MM.1S (cell line): Measurements from ENCODE around the gene ARHGEF6.

Source experiments
- DNase-seq: peaks from one replicate; pipeline ENCODE4 v3.0.0-alpha.2; 2015
- H2AFZ ChIP-seq: fragments of 300-600 bp; sonication (generic); 2 replicates; pipeline ENCODE4 v1.6.0; 2016; ENCODE audit warnings: antibody characterized with exemption, low read length
- H3F3A ChIP-seq: fragments of 300-600 bp; sonication (generic); 2 replicates; pipeline ENCODE4 v1.6.1; 2016; ENCODE audit warnings: mild to moderate bottlenecking, antibody characterized with exemption, low read length, moderate library complexity, mixed read lengths; ENCODE audit not compliant: insufficient read depth
- H3K27ac ChIP-seq: fragments of 300-600 bp; sonication (generic); 2 replicates; pipeline ENCODE4 v1.5.1; 2016; ENCODE audit warnings: mild to moderate bottlenecking, low read length
- H3K27me3 ChIP-seq: fragments of 300-600 bp; sonication (generic); replicated peaks from 2 replicates; pipeline ENCODE4 v1.6.0; 2016; ENCODE audit warnings: low read length; ENCODE audit not compliant: insufficient read depth
- H3K36me3 ChIP-seq: fragments of 300-600 bp; sonication (generic); replicated peaks from 2 replicates; pipeline ENCODE4 v1.6.1; 2016; ENCODE audit warnings: mild to moderate bottlenecking, low read length, mixed read lengths; ENCODE audit not compliant: insufficient read depth
- H3K4me1 ChIP-seq: fragments of 300-600 bp; sonication (generic); 2 replicates; pipeline ENCODE4 v1.6.1; 2016; ENCODE audit warnings: low read length, mixed read lengths
- H3K4me2 ChIP-seq: fragments of 300-600 bp; sonication (generic); 2 replicates; pipeline ENCODE4 v1.6.0; 2016; ENCODE audit warnings: low read depth, low read length
- H3K4me3 ChIP-seq: fragments of 300-600 bp; sonication (generic); 2 replicates; pipeline ENCODE4 v1.5.1; 2016; ENCODE audit warnings: low read length, mixed read lengths
- H3K79me2 ChIP-seq: fragments of 300-600 bp; sonication (generic); 2 replicates; pipeline ENCODE4 v1.6.1; 2016; ENCODE audit warnings: mixed run types, low read length, mixed read lengths
- H3K9ac ChIP-seq: fragments of 300-600 bp; sonication (generic); 2 replicates; pipeline ENCODE4 v1.6.1; 2016; ENCODE audit warnings: low read length, mixed read lengths
- H3K9me2 ChIP-seq: fragments of 300-600 bp; sonication (generic); replicated peaks from 2 replicates; pipeline ENCODE4 v1.6.1; 2016; ENCODE audit warnings: mild to moderate bottlenecking, low read length, mixed read lengths; ENCODE audit not compliant: insufficient read depth
- H3K9me3 ChIP-seq: fragments of 300-600 bp; sonication (generic); replicated peaks from 2 replicates; pipeline ENCODE4 v1.6.1; 2016; ENCODE audit warnings: mild to moderate bottlenecking, low read length, mixed read lengths; ENCODE audit not compliant: insufficient read depth
- H4K20me1 ChIP-seq: fragments of 300-600 bp; sonication (generic); 2 replicates; pipeline ENCODE4 v1.6.1; 2016; ENCODE audit warnings: mild to moderate bottlenecking, low read length, moderate library complexity, mixed read lengths; ENCODE audit not compliant: insufficient read depth
- CTCF ChIP-seq: fragments of 300-600 bp; sonication (generic); IDR thresholded peaks from 2 replicates; pipeline ENCODE4 v1.5.1; 2016; ENCODE audit warnings: antibody characterized with exemption, low read length, mixed read lengths
- EZH2 ChIP-seq: fragments of 300-600 bp; sonication (generic); optimal IDR thresholded peaks from 2 replicates; pipeline ENCODE3; 2017; ENCODE audit warnings: low read depth, mild to moderate bottlenecking, antibody characterized with exemption, low read length, mixed read lengths
- EZH2phosphoT487 ChIP-seq: fragments of 300-600 bp; sonication (generic); IDR thresholded peaks from 2 replicates; pipeline ENCODE4 v1.6.1; 2018; ENCODE audit warnings: antibody characterized with exemption, low read length

The ARHGEF6 gene

GRCh38 chrX:136745215-136746173 lies 35.2 kb downstream of the ARHGEF6 start:
- no peak for DNase-seq
- Histone ChIP-seq H4K20me1 (no peaks in the 10 kb centered on the region), H2AFZ (no peak overlapping the region), H3K9me3 (no peaks in the 10 kb centered on the region), H3K9me2 (no peaks in the 10 kb centered on the region), H3K27ac (no peak overlapping the region), H3K27me3 (no peaks in the 10 kb centered on the region), H3K79me2 (no peaks in the 10 kb centered on the region), H3F3A (no peaks in the 10 kb centered on the region), H3K4me3 (no peak overlapping the region), H3K9ac (no peak overlapping the region), H3K36me3 (no peaks in the 10 kb centered on the region), H3K4me1 (peaks cover 6% of the 10 kb centered on the region), H3K4me2 (no peak overlapping the region)
- TF ChIP-seq CTCF, result no peak
- TF ChIP-seq EZH2phosphoT487, result no peak
- no peak for TF ChIP-seq EZH2

- peaks cover 3% of the 10 kb centered on the region for H3K4me1 ChIP-seq
- DNase-seq, result no peak
Observed at GRCh38 chrX:136742721-136743379, 37.9 kb downstream of the ARHGEF6 start.

GRCh38 chrX:136738049-136738729 lies 42.5 kb downstream of the ARHGEF6 start:
- Histone ChIP-seq H4K20me1 (no peaks in the 10 kb centered on the region), H3K36me3 (no peaks in the 10 kb centered on the region), H3K27ac (no peak overlapping the region), H3K4me1 (peaks cover 7% of the 10 kb centered on the region; the same call in 1 of the 2 replicates), H3K79me2 (no peaks in the 10 kb centered on the region), H2AFZ (no peak overlapping the region), H3K9me2 (no peaks in the 10 kb centered on the region), H3K9me3 (no peaks in the 10 kb centered on the region), H3K4me3 (no peak overlapping the region), H3F3A (no peaks in the 10 kb centered on the region), H3K4me2 (no peak overlapping the region), H3K9ac (no peak overlapping the region), H3K27me3 (no peaks in the 10 kb centered on the region)
- DNase-seq, result no peak
- TF ChIP-seq EZH2 (no peak), CTCF (no peak), EZH2phosphoT487 (no peak)

More at GRCh38 chrX:136742721-136743379, 37.9 kb downstream of the ARHGEF6 start:
- Histone ChIP-seq H3K9me3 (no peaks in the 10 kb centered on the region), H4K20me1 (no peaks in the 10 kb centered on the region), H3K4me3 (no peak overlapping the region), H3K36me3 (no peaks in the 10 kb centered on the region), H3K79me2 (no peaks in the 10 kb centered on the region), H3K27ac (no peak overlapping the region), H3K9ac (no peak overlapping the region), H3K9me2 (no peaks in the 10 kb centered on the region), H2AFZ (no peak overlapping the region), H3F3A (no peaks in the 10 kb centered on the region), H3K4me2 (no peak overlapping the region), H3K27me3 (no peaks in the 10 kb centered on the region)
- no peak for TF ChIP-seq EZH2phosphoT487
